ENCODE results near the gene PLXNC1. TPM values are rescaled to one million over a fixed set of nuclear protein-coding genes. Genes with fewer than 3 reads are reported as not detected.
A peak's percentile ranks its signal among the peaks of the same experiment; 100 is the strongest.

The PLXNC1 gene
- total RNA-seq, 1 donor from 2014 or later: 0.17 TPM

DNA sequence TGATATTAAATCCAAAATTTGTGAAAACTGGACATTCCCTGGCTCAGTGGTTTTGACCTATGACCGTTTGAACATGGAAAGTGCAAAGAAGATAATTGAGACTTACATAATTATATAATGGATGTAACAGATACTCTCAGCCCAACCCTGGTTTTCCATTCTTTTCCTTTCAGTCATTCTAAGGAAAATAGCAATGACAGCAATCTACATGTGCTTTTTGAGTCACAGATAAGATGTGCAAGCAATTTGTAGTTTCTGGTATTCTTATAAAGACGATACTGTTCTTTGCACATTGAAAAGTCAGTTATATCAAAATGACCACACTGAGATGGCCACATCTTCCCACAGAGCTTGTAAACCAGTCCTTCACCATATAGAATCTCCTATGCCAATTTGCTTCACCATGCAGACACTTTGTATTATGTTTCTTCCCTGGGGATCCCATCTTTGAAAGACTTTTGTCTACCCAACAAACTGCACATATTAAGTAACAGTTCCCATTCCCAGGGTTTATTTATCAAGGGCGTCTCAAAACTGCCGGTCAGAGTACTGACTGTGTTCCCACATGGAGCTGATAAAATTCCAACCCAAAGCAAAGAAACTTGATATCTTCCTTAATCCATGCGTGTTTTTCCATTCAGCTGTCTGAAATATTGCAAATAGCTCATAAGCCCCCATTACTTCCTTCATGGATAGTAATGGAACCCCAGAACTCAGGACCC lies 34.8 kb downstream of the PLXNC1 start:
- DNase-seq: no peak

DNA sequence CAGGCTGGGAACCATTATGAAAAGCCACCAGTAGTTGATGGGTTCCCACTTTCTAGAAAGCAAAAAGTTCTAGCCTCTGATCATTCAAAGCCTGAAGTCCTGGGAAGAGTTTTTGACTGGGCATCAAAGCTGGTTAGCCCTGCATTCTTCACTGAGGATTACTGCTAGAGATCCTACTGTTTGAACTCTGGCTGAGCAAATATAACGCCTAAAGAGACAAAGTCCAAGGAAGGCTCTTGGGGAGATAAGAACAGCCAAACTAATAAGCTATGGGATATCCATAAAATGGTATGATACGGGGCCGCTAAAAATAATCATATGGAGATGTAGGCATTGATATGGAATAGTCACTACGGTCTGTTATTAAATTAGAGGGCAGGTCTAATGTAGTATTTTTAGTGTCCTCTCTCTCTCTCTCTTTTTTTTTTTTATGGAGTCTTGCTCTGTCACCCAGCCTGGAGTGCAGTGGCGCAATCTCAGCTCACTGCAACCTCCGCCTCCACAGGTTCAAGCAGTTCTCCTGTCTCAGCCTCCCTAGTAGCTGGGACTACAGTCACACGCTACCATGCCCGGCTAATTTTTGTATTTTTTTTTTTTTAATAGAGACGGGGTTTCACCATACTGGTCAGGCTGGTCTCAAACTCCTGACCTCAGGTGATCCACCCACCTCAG lies 35.5 kb downstream of the PLXNC1 start:
- DNase-seq: no peak

DNA sequence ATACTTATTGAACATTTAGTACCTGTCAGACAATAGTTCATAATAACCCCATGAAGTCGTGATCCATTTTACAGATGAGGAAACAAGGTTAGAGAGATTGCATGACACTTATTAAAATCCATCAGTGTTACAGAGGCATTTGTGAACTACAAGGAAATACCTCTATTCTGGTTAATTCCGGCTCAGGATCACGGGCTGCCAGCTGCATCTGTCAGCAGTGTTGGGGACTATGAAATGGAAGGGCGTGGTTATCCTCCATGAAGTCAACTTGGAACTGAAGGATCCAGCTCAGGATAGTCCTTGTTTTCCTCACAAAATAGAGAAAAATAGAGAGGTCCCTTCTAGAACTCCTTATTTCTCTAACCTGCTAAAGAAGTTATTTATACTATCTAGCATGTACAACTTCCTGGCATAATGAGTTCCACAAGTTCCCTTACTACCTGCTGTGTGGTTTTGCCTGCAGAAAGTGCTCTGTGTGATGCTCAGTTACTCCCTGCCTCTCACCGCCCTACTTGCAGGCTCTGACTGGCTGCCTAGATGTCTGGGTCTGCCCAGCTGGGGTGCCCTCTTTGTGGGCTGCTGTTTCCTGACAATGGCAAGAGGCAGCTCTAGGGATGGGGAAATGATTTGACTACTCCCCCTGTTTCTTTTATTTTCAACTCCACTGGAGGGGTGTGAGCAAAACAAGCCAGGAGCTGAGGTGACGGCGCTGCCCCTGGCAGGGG lies 36.8 kb downstream of the PLXNC1 start:
- DNase-seq: no peak

DNA sequence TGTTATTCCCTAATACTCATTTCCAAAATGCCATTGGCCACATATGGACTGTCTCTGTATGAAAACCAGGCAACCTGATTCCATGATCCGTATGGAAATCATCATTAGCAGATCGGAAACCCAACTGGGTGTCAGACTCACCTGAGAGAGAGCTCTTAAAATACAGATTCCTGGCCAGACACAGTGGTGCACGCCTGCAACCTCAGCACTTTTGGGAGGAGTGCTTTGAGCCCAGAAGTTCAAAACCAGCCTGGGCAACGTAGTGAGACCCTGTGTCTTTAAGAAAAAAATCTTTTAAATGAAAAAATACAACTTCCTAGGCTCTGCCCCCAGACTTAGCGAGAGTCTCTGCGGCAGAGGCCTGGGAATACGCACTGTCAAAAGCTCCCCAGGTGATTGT lies 37.4 kb downstream of the PLXNC1 start:
- DNase-seq: no peak

DNA sequence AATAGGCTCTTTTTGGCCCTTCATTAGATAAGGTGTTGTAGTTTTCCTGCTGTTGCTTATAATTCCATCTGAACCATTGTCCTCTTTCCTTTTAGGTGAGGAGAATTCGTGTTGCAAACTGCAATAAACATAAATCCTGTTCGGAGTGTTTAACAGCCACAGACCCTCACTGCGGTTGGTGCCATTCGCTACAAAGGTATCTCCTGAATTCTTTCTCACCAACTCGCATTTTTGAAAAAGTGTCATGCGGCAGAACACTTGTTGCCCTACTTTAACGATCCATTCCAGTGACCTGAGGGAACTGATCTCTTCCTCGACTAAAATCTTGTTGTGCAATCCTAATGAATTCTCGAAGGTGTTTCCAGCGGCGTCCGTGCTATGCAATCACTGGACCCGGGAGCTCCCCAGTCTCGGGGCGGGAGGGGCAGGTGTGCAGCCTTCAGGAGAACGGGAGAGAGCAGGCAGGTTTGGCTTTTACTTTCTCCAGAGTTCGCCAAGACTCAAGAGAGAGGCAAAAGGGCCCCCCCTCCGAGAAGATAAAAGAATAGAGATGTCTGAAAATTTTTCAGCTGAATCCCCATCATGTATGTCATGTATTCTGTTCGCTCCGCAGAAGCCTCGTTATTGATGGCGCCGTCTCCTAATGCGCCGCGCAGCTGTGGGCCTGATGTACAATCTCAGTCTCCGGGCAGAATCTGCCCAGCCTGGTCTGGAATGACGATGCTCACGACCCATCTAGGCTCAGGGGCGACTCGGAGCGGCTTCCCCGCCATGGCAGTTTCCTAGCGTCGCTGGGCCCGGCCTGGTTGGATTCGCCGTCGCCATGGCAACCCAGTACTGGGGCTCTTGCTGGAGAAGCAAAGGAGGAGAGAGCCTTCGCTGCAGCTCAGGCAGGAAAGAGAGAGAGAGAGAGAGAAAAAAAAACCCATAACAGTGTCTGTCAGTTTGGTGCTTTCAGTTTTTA lies 38.2 kb downstream of the PLXNC1 start:
- DNase-seq: peak; percentile 10

DNA sequence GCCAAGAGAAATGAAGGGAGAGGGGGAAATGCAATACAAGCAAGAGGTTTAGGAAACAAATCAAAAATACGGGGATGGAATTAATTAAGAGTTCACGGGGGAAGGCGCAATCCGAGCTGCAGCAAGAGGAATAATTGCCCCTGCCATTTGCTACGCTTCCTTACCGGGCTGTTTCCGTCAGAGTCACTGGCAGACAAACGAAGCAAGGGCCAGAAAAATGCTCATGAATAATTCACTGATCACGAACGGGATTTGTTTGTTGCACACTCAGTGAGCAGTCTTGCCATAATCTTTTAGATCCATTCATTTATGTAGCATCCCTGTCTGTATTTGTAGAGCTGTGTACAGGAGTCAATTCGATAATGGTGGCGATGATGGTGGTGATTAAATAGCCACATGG lies 39.0 kb downstream of the PLXNC1 start:
- DNase-seq: no peak

DNA sequence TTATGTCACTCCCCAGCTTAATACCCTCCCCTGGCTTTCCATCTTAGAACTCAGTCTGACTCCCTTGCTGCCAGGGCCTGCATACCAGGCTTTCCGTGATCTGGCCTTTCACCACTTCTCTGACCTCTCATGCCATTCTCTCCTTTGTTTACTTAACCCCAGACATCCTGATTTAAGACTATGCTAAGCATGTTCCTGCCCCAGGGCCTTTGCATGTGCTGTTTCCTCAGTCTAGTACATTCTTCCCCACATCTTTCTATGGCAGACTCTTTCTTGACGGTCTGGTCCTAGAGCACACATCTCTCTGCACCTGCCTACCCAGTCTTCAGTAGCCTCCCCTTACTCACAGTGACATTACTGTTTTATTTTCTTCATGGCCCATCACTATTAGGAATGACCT lies 42.2 kb downstream of the PLXNC1 start:
- DNase-seq: no peak

DNA sequence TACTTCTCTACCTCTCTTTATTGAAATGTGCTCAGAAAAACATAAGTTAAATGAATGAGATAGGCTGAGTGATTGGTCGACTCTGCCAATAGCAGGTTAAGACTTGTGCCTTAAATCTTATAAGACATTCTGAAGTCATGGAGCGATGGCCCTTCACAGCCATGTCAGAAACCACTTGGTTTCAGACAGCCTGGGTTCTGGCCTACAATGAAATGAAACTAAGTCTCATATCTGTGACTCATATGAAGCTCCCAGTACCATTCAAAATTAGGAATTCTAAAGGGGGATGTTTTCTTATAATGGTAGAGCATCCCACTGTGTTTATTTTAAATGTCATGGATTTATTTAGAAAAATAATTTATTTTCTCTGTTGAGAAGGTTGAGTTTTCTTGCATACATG lies 42.6 kb downstream of the PLXNC1 start:
- no peak for DNase-seq

DNA sequence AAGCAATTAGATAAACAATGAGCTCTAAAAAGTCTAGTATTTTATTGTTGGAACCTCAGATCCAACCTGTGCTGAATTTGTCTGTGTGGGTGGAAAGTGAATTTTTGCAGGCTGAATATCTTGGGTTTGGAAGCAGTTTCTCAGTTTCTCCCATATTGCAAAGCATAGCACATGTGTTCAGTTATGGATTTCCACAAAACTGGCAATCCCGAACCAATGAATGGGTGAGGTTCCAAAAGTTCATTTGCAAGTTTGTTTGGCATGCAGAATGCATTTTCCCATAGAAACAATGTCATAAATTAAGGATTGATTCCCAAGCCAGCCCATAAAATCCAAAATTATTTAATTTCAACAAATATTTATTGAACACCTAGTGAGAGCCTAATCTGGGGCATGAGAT lies 43.4 kb downstream of the PLXNC1 start:
- no peak for DNase-seq

DNA sequence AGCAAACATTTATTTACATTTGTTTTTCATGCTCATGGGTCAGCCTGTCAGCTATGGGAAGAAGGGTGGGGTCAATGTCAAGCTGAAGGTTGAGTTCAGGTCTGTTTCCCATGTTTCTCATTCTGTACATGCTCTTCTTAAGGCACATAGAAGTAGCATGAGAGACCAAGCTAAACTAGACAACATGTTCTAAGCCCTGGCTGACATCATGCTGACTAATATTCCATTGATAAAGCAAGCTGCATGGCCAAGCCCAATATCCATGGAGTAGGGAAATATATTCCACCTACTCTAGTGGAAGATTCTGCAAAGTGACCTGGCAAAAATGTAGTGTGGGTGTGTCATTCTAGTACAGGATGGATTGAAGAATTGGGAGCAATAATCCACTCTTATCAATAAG lies 44.1 kb downstream of the PLXNC1 start:
- no peak for DNase-seq

DNA sequence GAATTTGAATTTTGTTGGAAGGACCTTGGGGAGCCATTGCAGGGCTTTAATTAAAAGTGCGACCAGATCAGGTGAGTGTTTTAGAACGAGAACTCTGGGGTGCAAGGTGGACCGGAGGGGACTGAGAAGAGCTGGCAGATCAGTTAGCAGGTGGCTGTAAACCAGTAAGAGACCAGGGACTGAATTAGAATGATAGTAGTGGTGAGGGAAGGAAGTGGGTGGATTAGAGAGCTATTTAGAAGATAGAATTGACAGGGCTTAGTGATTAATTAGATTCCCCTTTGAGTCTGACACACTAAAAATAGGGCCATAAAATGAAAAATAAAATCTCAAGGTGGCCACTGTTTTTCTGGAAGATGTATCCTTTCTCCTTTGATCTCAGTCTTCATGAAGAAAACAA lies 44.8 kb downstream of the PLXNC1 start:
- DNase-seq: no peak

DNA sequence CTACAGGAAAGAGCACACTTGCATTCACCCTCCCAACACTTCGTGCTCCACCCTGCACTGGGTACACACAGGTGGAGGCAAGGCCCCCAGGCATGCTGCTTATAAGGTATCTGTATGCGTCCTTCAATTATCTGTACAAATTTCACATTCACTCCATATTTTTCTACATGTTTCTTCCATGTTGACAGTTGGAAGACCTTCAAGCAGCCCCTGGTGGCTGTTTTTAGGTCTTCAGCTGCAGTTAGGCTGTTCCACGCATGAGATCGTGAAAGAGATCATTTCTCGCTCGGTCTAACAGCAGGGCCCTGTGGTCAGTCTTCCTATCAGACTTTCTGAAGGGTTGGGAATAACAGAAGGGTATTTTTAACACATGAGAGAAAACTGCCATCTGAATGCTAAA lies 47.1 kb downstream of the PLXNC1 start:
- no peak for DNase-seq

DNA sequence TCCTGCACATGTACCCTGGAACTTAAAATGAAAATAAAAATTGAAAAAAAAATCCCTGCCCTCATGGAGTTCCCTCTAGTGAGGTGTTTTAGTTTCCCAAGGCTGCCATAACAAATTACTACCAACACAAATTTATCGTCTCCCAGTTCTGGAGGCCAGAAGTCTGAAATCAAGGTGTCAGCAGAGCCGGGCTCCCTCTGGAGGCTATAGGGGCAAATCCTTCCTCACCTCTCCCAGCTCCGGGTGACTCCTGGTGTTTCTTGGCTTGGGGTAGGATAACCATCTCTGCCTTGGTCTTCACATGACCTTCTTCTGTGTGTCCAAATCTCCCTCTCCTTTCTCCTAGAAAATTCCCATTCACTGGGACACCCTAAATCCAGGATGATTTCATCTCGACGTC lies 50.1 kb downstream of the PLXNC1 start:
- DNase-seq: no peak

DNA sequence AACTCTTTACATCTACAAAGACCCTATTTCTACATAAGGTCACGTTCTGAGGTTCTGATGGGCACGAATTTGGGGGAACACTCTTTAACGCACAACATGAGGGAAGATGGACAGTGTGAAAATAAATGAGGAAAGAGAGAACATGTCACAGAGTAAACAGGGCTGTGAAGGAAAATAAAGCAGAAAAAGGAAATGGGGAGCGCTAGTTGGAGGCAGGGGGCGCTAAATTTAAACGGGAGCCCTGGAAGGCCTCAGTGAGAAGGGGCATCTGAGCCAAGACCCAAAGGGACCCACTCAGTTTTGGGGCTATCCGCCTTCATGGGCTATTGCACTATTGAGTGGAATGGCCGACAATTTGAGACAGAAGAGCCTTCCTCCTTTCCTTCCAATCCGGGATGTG lies 50.5 kb downstream of the PLXNC1 start:
- DNase-seq: no peak

DNA sequence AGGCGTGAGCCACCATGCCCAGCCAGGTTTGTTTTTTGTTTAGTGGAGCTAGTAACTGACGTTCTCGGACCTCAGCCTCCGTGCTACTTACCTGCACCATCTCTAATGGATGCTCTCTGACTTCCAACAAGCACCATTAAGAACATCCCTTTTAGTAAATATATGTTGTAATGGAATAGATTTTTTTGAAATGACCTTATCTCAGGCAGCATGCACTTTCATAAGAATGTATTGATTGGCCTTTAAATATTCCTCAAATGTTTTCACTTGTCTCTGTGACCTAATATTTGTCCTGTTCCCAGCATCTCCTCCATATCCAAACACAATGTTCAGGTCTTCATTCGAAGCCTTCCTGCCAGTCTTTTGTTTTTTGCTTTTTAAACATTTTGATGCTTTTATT lies 51.7 kb downstream of the PLXNC1 start:
- DNase-seq: no peak

DNA sequence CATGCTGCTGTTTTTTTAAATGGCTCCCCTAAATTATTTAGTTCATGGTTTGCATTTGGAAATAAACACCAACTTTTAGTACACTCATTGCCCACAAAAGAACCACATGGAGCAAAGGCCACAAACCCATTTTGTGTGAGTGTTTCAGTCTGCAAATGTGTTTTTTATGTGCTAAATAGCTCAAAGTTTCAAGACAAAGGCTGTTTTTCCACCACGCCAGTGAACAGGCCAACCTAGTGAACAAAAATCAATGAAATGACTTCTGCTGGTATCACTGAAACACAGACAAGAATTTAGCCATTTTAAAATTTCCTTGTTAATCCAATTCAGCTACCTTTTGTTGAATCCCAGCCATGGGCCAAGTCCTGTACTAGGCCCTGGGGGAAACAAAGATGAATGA lies 52.3 kb downstream of the PLXNC1 start:
- no peak for DNase-seq

DNA sequence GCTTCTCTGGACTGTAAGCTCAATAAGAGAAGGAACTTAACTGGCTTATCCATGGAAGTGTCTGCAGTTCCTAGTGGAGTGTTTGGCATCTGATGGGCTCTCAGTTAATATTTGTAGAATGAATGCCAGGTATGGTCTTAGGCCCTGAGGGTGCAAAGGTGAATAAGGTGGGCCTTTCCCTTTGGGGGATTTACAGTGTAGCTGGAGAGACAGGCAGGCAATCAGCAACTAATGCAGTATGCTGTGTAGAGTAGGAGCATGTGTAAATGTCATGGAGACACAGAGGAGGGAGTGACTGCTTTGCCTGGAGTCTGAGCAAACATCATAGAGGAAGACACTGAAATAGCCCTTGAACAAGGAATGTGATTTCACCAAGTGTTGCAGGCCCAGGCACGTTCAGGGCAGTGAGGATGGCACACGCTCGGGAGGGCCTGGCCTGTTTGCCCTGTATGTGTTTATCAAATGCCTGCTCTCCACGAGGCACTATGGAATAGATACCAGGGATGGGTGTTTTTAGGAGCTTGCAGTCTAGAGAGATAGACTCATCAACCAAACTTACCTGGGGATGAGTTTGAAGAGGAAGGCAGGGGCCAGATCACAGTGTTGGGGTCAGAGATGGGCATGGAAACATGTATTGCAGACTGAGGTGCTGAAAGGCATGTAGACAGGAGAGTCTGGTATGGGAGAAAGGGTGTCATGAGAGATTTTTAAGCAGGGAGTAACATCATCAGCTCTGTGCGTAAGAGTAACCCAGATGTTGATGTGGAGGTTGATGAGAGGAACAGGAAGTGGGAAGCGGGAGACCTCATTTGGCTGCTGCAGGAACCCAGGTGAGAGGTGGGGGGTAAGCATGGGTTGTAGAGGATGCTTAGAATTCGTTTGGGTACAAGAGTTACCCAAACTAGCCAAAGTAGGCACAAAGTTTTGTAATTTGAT lies 54.1 kb downstream of the PLXNC1 start:
- no peak for DNase-seq

DNA sequence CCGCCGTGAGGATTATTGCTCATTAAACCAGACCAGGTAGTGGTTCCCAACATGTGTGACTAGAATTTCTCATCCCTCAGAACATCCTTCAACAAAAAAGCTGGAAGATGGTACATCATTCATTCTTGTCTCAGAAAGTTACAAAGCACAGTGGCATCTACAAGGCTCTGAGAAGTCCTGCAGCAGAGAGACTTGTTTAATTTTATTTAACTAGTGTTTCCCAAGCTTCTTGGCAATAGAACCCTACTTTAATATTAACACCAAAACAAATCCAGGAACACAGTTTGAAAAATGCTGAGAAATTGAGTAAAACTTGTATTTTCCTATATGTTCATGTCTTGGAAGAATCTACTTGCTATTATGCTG lies 54.8 kb downstream of the PLXNC1 start:
- DNase-seq: no peak

DNA sequence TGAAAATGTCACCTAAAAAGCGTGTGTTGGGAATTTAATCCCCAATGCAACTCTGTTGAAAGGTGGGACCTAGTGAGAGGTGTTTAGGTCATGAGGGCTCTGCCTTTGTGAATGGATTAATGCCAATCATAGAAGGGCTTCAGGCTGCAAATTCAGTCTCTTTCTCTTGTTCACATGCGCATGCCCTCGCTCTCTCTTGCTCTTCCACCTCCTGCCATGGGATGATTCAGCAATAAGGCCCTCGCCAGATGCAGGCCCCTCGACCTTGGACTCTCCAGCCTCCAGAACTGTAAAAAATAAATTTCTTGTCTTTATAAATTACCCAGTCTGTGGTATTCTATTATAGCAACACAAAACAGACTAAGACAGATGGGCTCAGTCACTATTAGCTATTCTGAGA lies 55.4 kb downstream of the PLXNC1 start:
- no peak for DNase-seq

DNA sequence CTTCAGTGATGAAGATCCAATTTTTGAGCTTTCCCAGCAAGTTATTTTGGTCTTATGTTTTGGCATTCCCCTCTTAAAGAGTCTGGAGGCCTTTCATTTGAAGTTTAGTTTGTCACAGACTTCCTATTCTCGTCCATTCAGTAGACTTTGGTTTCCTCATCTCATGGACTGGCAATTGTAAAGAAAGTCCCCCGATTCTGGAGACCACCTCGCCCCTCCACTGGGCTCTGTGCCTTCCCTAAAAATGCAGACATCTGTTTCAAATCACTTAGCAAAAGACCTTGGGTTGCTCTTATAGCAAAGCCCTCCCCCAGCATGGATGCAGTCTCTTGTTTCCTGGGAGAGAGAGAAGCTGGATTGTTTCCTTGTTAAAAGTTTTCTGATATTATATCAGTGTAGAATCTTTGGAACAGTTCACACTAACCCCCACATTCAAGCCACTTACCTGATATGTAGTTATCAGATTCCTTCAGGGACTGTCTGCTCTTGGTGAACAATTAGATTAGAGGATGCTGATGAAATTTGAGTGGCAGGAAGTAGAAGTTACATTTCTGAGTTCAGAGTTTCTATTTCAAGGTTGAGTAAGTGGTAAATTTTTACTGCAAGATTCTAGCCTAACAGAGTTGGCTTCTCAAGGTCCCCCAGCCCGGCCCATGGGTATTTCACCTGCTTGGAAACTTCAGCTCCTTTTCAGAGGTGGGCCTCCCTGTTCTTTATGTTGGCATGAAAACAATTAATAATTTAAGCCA lies 56.3 kb downstream of the PLXNC1 start:
- no peak for DNase-seq

DNA sequence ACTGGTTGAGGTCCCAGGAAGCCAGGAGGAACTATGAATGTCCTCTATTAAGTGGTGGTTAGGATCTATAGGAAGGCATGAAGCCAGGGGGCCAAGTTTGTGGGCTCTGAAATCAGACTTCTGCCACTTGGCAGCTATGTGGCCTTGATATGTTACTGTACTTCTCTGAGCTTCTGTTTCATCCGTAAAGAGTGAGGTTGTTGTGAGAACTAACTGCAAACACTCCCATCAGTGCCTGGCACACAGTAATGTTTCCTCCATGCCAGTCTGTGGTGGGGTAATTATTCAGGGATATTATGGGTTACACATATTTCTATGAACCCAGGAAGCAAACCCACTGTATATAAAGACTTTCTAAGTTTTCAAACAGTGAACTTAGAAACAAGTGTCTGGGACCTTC lies 57.4 kb downstream of the PLXNC1 start:
- DNase-seq: no peak

All from dermis blood vessel endothelial cell (primary cell).